CD8-positive, alpha-beta memory T cell (primary cell): ENCODE measurements around the gene LMX1B. TPM values are rescaled to one million over a fixed set of nuclear protein-coding genes. Genes with fewer than 3 reads are reported as not detected.

Experiments
- CTCF ChIA-PET: fragments of 350-600 bp; sonication (Branson Sonifier 250); formaldehyde crosslinking; loops from one replicate; lab custom pipeline; 2021; ENCODE audit warnings: antibody characterized with exemption; lab: Charles Lee
- POLR2A ChIA-PET: fragments of 350-600 bp; sonication (Branson Sonifier 250); formaldehyde crosslinking; loops from one replicate; lab custom pipeline; 2021; ENCODE audit warnings: antibody characterized with exemption; lab: Charles Lee
- DNase-seq, 5 donors: peaks; one replicate each; pipeline versions ENCODE4 v3.0.0 to v3.0.0-alpha.2; 2020 to 2022; ENCODE audit warnings: mixed read lengths in 1 of 5
- H3K27ac ChIP-seq: one replicate; pipeline ENCODE4 v1.7.0; 2013; ENCODE audit warnings: low read depth, mild to moderate bottlenecking, low read length, moderate library complexity
- H3K27me3 ChIP-seq: 2 replicates; pipeline ENCODE4 v1.7.0; 2013; ENCODE audit warnings: low read length, mild to moderate bottlenecking; ENCODE audit not compliant: insufficient read depth, poor library complexity, severe bottlenecking
- H3K36me3 ChIP-seq: 2 replicates; pipeline ENCODE4 v1.7.0; 2013; ENCODE audit warnings: mild to moderate bottlenecking, low read length, moderate library complexity; ENCODE audit not compliant: insufficient read depth
- H3K4me1 ChIP-seq: 2 replicates; pipeline ENCODE4 v1.7.0; 2013; ENCODE audit warnings: mild to moderate bottlenecking, low read length, moderate library complexity; ENCODE audit not compliant: insufficient read depth
- H3K4me3 ChIP-seq: 2 replicates; pipeline ENCODE4 v1.7.0; 2013; ENCODE audit warnings: mild to moderate bottlenecking, low read length
- H3K9me3 ChIP-seq: 2 replicates; pipeline ENCODE4 v1.7.0; 2013; ENCODE audit warnings: mild to moderate bottlenecking, low read length
- H3K27ac Mint-ChIP-seq, 8 donors: one replicate each; pipeline ENCODE4 v1.8.0; 2020 to 2021; ENCODE audit warnings: mixed read lengths in 8 of 8, mild to moderate bottlenecking in 6 of 8, inconsistent platforms in 3 of 8, moderate library complexity in 3 of 8
- H3K27me3 Mint-ChIP-seq, 2 donors: one replicate each; pipeline ENCODE4 v1.8.0; 2020 to 2021; ENCODE audit warnings: mixed read lengths in 2 of 2, mild to moderate bottlenecking in 1 of 2, moderate library complexity in 1 of 2
- H3K36me3 Mint-ChIP-seq, 3 donors: one replicate each; pipeline ENCODE4 v1.8.0; 2020 to 2021; ENCODE audit warnings: mixed read lengths in 3 of 3, inconsistent platforms in 1 of 3, mild to moderate bottlenecking in 1 of 3
- H3K4me1 Mint-ChIP-seq, 3 donors: one replicate each; pipeline ENCODE4 v1.8.0; 2020 to 2021; ENCODE audit warnings: mixed read lengths in 3 of 3, inconsistent platforms in 1 of 3, mild to moderate bottlenecking in 1 of 3
- H3K4me3 Mint-ChIP-seq, 7 donors: one replicate each; pipeline ENCODE4 v1.8.0; 2020 to 2021; ENCODE audit warnings: mixed read lengths in 7 of 7, mild to moderate bottlenecking in 6 of 7, moderate library complexity in 4 of 7, inconsistent platforms in 2 of 7
- H3K9me3 Mint-ChIP-seq, 5 donors: one replicate each; pipeline ENCODE4 v1.8.0; 2020 to 2022; ENCODE audit warnings: mixed read lengths in 5 of 5, mild to moderate bottlenecking in 3 of 5, moderate library complexity in 2 of 5, inconsistent platforms in 1 of 5
- polyA plus RNA-seq: library from polyadenylated mRNA; unstranded; fragments of 300-500 nt; fragmentation: Illumina TruSeq; gene quantifications from one replicate; pipeline ENCODE4 v1.2.3, GENCODE V29; 2021
- total RNA-seq, 2 experiments: library from RNA; stranded (reverse); gene quantifications; one replicate each; pipeline ENCODE4 v1.2.3, GENCODE V29; 2021

The LMX1B gene
- total and polyA plus RNA-seq, 3 experiments from 2014 or later, result not detected

DNA sequence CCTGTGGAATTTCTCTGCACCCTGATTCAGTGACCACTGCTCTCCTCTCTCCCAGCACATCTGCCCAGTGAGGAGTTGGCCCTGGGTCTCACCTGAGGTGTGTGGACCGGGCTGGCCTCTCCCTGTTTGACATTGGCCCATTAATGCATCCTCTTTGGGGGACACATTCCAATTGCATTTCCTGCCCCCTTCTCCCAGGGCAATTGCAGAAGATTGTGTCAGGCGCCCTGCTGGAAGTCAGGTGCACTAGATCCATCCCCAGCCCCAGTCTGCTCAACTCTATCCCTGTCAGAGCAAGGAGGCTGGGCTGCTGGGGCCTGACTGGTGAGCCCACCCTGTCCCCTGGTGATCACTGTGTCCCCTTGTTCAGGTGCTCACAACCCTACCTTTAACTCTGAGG, 84.5 kb downstream of the LMX1B start:
- Histone ChIP-seq H3K27me3 (peaks cover 4% of the 10 kb centered on the region), H3K4me1 (no peaks in the 10 kb centered on the region), H3K27ac (no peak overlapping the region), H3K9me3 (no peaks in the 10 kb centered on the region), H3K4me3 (no peak overlapping the region), H3K36me3 (no peaks in the 10 kb centered on the region)
- Mint-ChIP-seq H3K36me3 (no peaks in the 10 kb centered on the region), H3K9me3 (peaks cover 0 to 3% (median 0%) of the 10 kb centered on the region in 5 donors), H3K27me3 (peaks cover 13 to 39% of the 10 kb centered on the region in 2 donors), H3K4me3 (no peak overlapping the region), H3K27ac (no peak overlapping the region), H3K4me1 (no peaks in the 10 kb centered on the region)
- CTCF ChIA-PET, result interaction anchor here (14.3 kb wide), 1 partner anchor 83 kb away, joined by 297 read pairs; no protein-coding TSS in a partner anchor
- POLR2A ChIA-PET, result no interaction called here
- DNase-seq, result peak in 1 of 5 donors; percentile 14

DNA sequence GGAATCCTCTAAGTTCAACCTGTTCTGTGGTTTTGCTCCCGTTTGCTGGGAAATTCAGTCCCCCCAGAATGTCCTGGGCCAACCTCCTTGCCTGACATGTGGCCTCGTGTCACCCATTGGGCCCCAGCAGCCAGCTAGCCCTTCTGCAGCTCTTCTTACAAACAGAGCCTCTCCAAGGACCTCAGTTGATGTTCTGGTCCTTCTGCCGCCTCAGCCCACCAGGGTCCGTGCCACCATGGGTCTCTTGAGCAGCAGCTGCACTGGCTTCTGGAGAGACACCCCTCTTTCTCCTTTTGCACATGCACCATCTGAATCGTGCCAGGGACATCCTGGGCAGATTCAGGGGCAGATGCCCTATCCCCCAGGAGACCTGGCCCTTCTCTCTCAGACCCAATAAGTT, 85.0 kb downstream of the LMX1B start:
- Histone ChIP-seq H3K27me3 (peaks cover 6% of the 10 kb centered on the region), H3K27ac (no peak overlapping the region), H3K36me3 (no peaks in the 10 kb centered on the region), H3K9me3 (no peaks in the 10 kb centered on the region), H3K4me1 (no peaks in the 10 kb centered on the region), H3K4me3 (no peak overlapping the region)
- Mint-ChIP-seq H3K27ac (no peak overlapping the region), H3K4me3 (no peak overlapping the region), H3K9me3 (peaks cover 0 to 3% (median 0%) of the 10 kb centered on the region in 5 donors), H3K27me3 (peaks cover 14 to 44% of the 10 kb centered on the region in 2 donors), H3K36me3 (no peaks in the 10 kb centered on the region), H3K4me1 (no peaks in the 10 kb centered on the region)
- POLR2A ChIA-PET, result no interaction called here
- CTCF ChIA-PET, result interaction anchor here (14.3 kb wide), 1 partner anchor 83 kb away, joined by 297 read pairs; no protein-coding TSS in a partner anchor
- peak in 1 of 5 donors; percentile 22 for DNase-seq

DNA sequence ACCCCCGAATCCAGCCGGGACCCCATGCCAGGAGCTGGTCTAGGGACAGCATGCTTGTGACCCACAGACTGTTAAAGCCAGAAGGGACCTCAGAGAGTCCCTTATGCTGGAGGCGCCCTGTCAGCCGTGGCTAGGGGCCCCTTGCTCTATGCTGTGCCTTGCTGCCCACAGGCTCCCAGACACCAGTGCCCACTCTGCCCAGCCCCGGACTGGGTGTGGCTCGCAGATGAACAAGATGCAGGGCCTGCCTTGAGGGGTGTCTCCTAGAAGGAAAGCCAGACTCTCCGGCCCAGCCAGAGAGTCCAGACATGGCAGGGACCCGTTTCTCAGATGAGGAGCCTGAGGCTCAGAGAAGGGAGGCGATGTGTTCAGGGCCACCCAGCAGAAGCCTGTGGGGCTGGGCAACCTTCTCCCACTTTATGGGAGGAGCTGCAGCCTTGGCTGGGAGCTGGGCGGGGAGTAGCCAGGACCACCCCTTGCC, 85.7 kb downstream of the LMX1B start:
- Mint-ChIP-seq H3K36me3 (no peaks in the 10 kb centered on the region), H3K27ac (no peak overlapping the region), H3K4me3 (no peak overlapping the region), H3K4me1 (peaks cover 0 to 2% (median under 1%) of the 10 kb centered on the region in 3 donors), H3K9me3 (peaks cover 0 to 3% (median 0%) of the 10 kb centered on the region in 5 donors), H3K27me3 (peaks cover 20 to 51% of the 10 kb centered on the region in 2 donors)
- Histone ChIP-seq H3K9me3 (no peaks in the 10 kb centered on the region), H3K4me1 (no peaks in the 10 kb centered on the region), H3K27me3 (peaks cover 13% of the 10 kb centered on the region), H3K27ac (no peak overlapping the region), H3K36me3 (no peaks in the 10 kb centered on the region), H3K4me3 (no peak overlapping the region)
- ChIA-PET POLR2A (no interaction called here), CTCF (interaction anchor here (14.3 kb wide), 1 partner anchor 82 kb away, joined by 297 read pairs; no protein-coding TSS in a partner anchor)
- DNase-seq, result peak in 1 of 5 donors; percentile 40

DNA sequence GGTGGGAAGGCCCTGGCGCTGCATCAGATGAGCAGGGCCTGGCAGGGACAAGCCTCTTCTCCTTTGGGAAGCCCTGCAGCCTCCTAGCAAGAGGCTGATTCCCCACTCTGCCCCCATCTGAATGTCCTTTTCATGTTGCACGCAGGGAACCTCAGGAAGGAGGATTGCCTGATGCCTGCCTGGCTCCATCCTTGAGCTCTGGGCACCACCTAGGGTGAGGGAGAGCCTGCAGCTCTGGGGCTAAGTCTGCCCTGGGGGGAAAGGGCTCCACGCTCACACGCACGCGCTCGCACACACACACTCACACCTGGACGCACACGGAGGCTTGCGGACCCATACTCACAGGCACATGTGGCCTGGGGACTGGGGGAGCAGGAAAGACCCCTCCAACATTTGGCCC, 86.6 kb downstream of the LMX1B start:
- peaks cover 0 to 3% (median 0%) of the 10 kb centered on the region in 5 donors for H3K9me3 Mint-ChIP-seq
- Histone ChIP-seq H3K27ac (no peak overlapping the region), H3K4me3 (no peak overlapping the region), H3K27me3 (peaks cover 17% of the 10 kb centered on the region), H3K9me3 (no peaks in the 10 kb centered on the region), H3K4me1 (peaks cover 5% of the 10 kb centered on the region), H3K36me3 (no peaks in the 10 kb centered on the region)
- ChIA-PET POLR2A (no interaction called here), CTCF (interaction anchor here (14.3 kb wide), 1 partner anchor 81 kb away, joined by 297 read pairs; no protein-coding TSS in a partner anchor)
- H3K4me1 Mint-ChIP-seq, result peaks cover 6 to 9% (median 6%) of the 10 kb centered on the region in 3 donors
- H3K36me3 Mint-ChIP-seq, result no peaks in the 10 kb centered on the region
- no peak overlapping the region for H3K4me3 Mint-ChIP-seq
- peak in 1 of 5 donors; percentile 26 for DNase-seq
- H3K27me3 Mint-ChIP-seq, result peaks cover 19 to 54% of the 10 kb centered on the region in 2 donors
- H3K27ac Mint-ChIP-seq, result no peak overlapping the region

DNA sequence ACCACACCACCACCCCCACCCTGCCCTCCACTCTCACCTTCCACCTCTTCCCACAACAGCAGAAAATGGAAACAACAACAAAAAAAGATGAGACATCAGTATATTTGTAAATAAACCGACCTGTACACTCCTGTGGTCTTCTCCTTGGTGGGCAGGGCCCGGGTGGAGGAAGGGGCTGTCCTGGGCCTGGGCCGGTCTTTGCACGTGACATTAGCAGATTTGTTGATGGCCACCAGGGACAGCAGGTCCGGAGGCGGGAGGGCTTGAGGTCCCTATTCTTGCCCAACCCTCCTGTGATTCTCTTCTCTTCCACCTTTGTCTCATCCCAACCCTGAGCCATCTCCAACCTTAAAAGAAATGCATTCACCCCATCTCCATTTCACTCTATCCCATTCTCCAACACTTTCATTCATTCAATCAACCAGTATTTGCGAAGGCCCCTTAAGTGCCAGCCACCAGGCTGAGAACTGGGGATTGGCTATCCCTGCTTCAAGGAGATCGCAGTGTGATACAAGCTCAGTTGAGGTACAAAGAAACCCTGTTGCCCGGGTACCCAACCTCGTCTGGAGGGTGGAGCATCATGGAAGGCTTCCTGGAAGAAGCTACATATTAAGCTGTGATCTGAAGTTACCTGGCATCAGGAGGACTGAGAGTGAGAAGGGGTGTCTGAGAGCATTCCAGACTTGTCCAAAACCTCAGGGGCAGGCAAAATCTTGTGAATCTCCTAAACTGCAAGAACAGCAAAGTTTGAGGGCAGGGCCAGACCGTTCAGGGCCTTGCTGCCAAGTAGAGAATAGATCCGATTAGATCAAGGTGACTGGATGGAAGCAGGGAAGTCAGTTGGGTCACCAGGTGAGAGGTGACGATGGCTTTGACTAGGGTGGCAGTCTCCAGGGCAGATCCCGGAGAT, 87.4 kb downstream of the LMX1B start:
- peaks cover 0 to 3% (median 0%) of the 10 kb centered on the region in 5 donors for H3K9me3 Mint-ChIP-seq
- peaks cover 11% of the 10 kb centered on the region for H3K4me1 ChIP-seq
- peaks cover 9 to 15% (median 9%) of the 10 kb centered on the region in 3 donors for H3K4me1 Mint-ChIP-seq
- peaks cover 17% of the 10 kb centered on the region for H3K27me3 ChIP-seq
- no peak overlapping the region for H3K27ac Mint-ChIP-seq
- no peak overlapping the region for H3K27ac ChIP-seq
- DNase-seq, result peak in 1 of 5 donors; percentile 9
- no peak overlapping the region for H3K4me3 ChIP-seq
- no peaks in the 10 kb centered on the region for H3K36me3 ChIP-seq
- POLR2A ChIA-PET, result no interaction called here
- H3K36me3 Mint-ChIP-seq, result no peaks in the 10 kb centered on the region
- peaks cover 21 to 55% of the 10 kb centered on the region in 2 donors for H3K27me3 Mint-ChIP-seq
- no peak overlapping the region for H3K4me3 Mint-ChIP-seq
- CTCF ChIA-PET, result interaction anchor here (0.8 to 14.3 kb wide), 4 partner anchors 48 to 80 kb away, joined by 3 to 297 read pairs (median 4); no protein-coding TSS in a partner anchor
- no peaks in the 10 kb centered on the region for H3K9me3 ChIP-seq

DNA sequence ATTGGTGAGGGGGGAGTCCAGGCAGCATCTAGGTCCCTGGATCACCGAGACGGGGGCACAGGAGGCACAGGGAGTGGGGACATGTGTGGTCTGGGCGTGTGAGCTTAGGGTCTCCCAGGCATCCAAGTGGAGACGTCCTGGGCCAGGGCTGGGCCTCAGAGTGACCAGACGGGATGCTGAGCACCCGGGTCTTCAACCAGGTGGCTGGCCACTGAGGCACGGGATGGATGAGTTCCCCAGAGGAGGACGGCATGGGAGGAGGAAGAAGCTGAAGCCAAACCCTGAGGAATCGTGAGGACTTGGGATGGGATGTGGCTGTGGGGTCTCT, 88.0 kb downstream of the LMX1B start:
- Mint-ChIP-seq H3K36me3 (no peaks in the 10 kb centered on the region), H3K4me3 (no peak overlapping the region), H3K27ac (no peak overlapping the region), H3K27me3 (peaks cover 19 to 55% of the 10 kb centered on the region in 2 donors), H3K9me3 (peaks cover 0 to 3% (median 0%) of the 10 kb centered on the region in 5 donors), H3K4me1 (peaks cover 13 to 21% (median 15%) of the 10 kb centered on the region in 3 donors)
- H3K4me1 ChIP-seq, result peaks cover 14% of the 10 kb centered on the region
- no peaks in the 10 kb centered on the region for H3K36me3 ChIP-seq
- no peaks in the 10 kb centered on the region for H3K9me3 ChIP-seq
- no peak overlapping the region for H3K4me3 ChIP-seq
- peaks cover 17% of the 10 kb centered on the region for H3K27me3 ChIP-seq
- no peak overlapping the region for H3K27ac ChIP-seq
- POLR2A ChIA-PET, result no interaction called here
- DNase-seq, result peak in 1 of 5 donors; percentile 36
- CTCF ChIA-PET, result interaction anchor here (0.8 to 14.3 kb wide), 4 partner anchors 47 to 80 kb away, joined by 3 to 297 read pairs (median 4); no protein-coding TSS in a partner anchor

DNA sequence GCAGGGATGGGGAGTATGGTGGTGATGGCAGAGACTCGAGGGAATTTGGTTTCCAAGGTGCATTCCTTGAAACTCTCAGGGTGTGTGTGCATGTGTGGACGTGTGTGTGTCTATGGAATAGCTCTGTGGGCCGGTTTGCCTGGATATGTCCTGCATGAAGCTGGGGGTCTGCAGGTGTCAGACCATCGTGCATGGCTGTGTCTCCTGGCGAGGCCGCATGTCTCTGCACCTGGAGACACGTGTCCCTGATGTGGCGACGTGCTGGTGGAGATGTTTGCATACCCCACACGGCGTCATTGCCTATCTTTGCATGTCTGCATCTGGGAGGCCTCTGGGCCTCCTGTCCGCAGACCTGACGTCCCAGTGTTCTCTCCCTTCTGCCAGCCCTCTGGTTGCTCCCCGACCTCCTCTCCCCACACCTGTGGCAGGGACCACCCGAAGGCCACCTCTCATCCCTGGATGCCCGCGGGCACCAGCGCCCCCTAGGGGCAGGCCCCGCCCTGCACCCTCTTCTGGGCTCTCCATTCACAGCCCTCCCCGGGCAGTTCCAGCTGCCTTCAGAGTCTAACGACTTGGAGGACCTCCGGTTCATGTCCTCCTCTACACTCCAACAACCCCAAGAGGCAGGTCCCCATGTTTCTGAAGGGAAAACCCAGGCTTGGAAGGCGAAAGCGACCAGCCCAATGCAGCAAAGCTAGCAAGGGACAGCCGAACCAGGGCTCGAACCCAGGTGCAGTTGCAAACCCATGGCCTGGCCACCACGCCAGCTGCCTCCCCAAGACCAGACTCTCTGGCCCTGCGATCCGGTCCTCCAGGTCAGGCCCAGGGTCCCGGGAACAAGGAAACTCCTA, 88.6 kb downstream of the LMX1B start:
- H3K27me3 ChIP-seq, result peaks cover 17% of the 10 kb centered on the region
- POLR2A ChIA-PET, result no interaction called here

More for the DNA sequence above, 88.6 kb downstream of the LMX1B start:
- Mint-ChIP-seq H3K4me3 (peak overlapping the region in 1 of 7 donors; percentile 28), H3K4me1 (peaks cover 13 to 23% (median 16%) of the 10 kb centered on the region in 3 donors), H3K36me3 (no peaks in the 10 kb centered on the region), H3K9me3 (peaks cover 0 to 3% (median 0%) of the 10 kb centered on the region in 5 donors), H3K27ac (no peak overlapping the region), H3K27me3 (peaks cover 19 to 55% of the 10 kb centered on the region in 2 donors)
- H3K36me3 ChIP-seq, result no peaks in the 10 kb centered on the region
- no peaks in the 10 kb centered on the region for H3K9me3 ChIP-seq
- CTCF ChIA-PET, result interaction anchor here (0.8 to 14.3 kb wide), 9 partner anchors 11 to 79 kb away, joined by 3 to 297 read pairs (median 4); no protein-coding TSS in a partner anchor
- H3K27ac ChIP-seq, result no peak overlapping the region
- no peak overlapping the region for H3K4me3 ChIP-seq
- peak in 3 of 5 donors; percentile 17 to 48 (median 40) for DNase-seq
- H3K4me1 ChIP-seq, result peaks cover 14% of the 10 kb centered on the region
